ENCODE data around the gene CD300LB. TPM values are rescaled to one million over a fixed set of nuclear protein-coding genes. Genes with fewer than 3 reads are reported as not detected.
A peak's percentile ranks its signal among the peaks of the same experiment; 100 is the strongest.

The CD300LB gene
- total RNA-seq, 1 donor from 2014 or later = not detected

DNA sequence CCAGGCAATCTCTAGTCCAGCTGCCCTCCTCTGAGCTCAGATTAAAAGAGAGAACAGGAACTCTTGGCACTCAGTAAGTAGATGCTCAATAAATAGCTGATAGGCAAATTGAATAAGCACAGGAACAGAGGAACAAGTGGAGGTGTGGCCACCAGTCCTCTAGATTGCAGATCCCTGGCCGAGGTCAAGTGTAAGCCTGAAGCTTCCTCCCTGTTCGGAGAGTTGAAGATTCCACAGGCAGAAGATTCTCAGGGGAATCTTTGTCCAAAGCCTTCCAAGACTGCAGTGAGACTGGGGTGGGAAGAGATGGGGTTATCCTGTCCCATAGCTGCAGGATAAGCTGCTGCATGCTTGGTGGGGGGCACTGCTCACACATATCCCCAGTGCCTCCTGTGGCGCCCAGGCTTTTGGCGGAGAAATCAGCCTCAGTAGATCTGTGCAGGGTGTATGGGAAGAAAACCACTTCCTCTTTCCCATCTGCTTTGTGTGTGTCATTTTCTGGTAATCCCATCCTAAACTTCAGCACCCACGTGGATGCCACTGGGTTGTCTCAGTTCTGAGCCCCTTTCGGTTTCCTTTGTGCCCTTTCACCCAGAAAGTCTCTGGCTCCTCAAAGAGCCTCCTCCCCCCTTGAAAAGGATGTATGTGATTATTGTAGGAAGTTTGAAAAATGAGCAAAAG is 52.7 kb downstream of the CD300LB start:
- ATAC-seq (ENCODE audit: low read depth) (peak; percentile 52), DNase-seq (no peak)
- ChIA-PET CTCF (no interaction called here), POLR2A (no interaction called here)
- peaks cover 11% of the 10 kb centered on the region for H3K36me3 Mint-ChIP-seq (ENCODE audit: low read depth)
- no peak overlapping the region for H3K4me3 Mint-ChIP-seq
- intact Hi-C loops (cut with micrococcal nuclease) = no loop called here
- peaks cover 11% of the 10 kb centered on the region for H3K9me3 Mint-ChIP-seq
- TF ChIP-seq CTCF (IDR thresholded peaks at IDR 0.05) = no peak
- H3K27ac Mint-ChIP-seq = peak overlapping the region; percentile 25
- peaks cover 19% of the 10 kb centered on the region for H3K4me1 Mint-ChIP-seq
- H3K27me3 Mint-ChIP-seq = no peaks in the 10 kb centered on the region

GRCh38 chr17:74477411-74477810 is 53.9 kb downstream of the CD300LB start:
- POLR2A ChIA-PET = no interaction called here
- no peak for DNase-seq
- no peak overlapping the region for H3K4me3 Mint-ChIP-seq
- peaks cover 19% of the 10 kb centered on the region for H3K4me1 Mint-ChIP-seq
- no peaks in the 10 kb centered on the region for H3K27me3 Mint-ChIP-seq
- intact Hi-C loops (cut with micrococcal nuclease) = no loop called here
- H3K27ac Mint-ChIP-seq = no peak overlapping the region
- H3K36me3 Mint-ChIP-seq (ENCODE audit: low read depth) = peaks cover 11% of the 10 kb centered on the region
- H3K9me3 Mint-ChIP-seq = peaks cover 11% of the 10 kb centered on the region
- CTCF ChIA-PET = no interaction called here
- no peak for TF ChIP-seq CTCF (IDR thresholded peaks at IDR 0.05)
- no peak for ATAC-seq (ENCODE audit: low read depth)

- Mint-ChIP-seq H3K9me3 (peaks cover 11% of the 10 kb centered on the region), H3K36me3 (ENCODE audit: low read depth) (peaks cover 11% of the 10 kb centered on the region), H3K27ac (no peak overlapping the region), H3K4me1 (peaks cover 19% of the 10 kb centered on the region), H3K27me3 (peaks cover 1% of the 10 kb centered on the region), H3K4me3 (no peak overlapping the region)
- POLR2A ChIA-PET = no interaction called here
- DNase-seq (no peak), ATAC-seq (ENCODE audit: low read depth) (no peak)
- intact Hi-C loops (cut with micrococcal nuclease) = no loop called here
- CTCF ChIA-PET = interaction anchor here (1.2 kb wide), 1 partner anchor 18 kb away, joined by 3 read pairs; no protein-coding TSS in a partner anchor
- TF ChIP-seq CTCF (IDR thresholded peaks at IDR 0.05) = no peak
Measured at GRCh38 chr17:74475189-74475588, 56.1 kb downstream of the CD300LB start.

DNA sequence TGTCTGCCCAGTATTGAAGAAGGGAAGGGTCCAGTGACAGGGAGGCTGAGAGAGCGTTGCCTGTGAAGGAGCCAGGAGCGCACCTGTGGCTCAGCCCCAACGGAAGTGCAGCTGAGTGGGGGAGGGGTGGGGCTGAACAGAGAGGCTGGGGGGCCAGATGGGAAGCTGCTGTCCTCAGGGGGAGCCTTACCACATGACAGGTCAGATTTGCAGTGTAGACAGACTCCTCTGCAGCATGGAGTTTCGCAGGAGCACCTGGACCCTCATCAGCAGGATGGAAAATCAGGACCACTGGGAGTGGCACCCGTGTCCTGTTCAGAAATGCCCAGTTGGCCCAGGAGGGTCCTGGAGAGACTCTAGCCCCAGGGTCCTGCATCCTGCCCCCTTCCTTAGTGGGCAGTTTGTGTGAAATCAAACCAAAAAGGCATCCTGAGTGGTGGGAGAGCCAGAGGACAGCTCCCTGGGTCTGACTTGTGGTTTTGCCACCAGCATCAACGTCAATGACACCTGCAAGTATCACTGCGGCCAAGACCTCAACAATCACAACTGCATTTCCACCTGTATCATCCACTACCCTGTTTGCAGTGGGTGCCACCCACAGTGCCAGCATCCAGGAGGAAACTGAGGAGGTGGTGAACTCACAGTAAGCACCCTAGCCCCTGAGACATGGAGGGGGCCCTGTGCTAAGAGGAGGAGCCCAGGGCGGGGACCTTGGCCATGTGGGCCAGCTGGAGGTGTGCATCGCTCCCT is 57.1 kb downstream of the CD300LB start:
- no peak for DNase-seq
- H3K4me1 Mint-ChIP-seq = peaks cover 14% of the 10 kb centered on the region
- no peak for ATAC-seq (ENCODE audit: low read depth)

More for the DNA sequence above, 57.1 kb downstream of the CD300LB start:
- TF ChIP-seq CTCF (IDR thresholded peaks at IDR 0.05) = no peak
- Mint-ChIP-seq H3K27me3 (peaks cover 6% of the 10 kb centered on the region), H3K36me3 (ENCODE audit: low read depth) (peaks cover 11% of the 10 kb centered on the region), H3K27ac (no peak overlapping the region), H3K4me3 (no peak overlapping the region), H3K9me3 (peaks cover 11% of the 10 kb centered on the region)
- intact Hi-C loops (cut with micrococcal nuclease) = no loop called here
- POLR2A ChIA-PET = no interaction called here
- CTCF ChIA-PET = no interaction called here
